GM12865 (cell line): Measurements from ENCODE around the gene KATNIP.

ENCODE experiments used
- DNase-seq: peaks from one replicate; pipeline ENCODE4 v3.0.0; 2010; ENCODE audit warnings: low read depth
- H3K4me3 ChIP-seq: 2 replicates; pipeline ENCODE4 v1.5.1; 2011; ENCODE audit warnings: mild to moderate bottlenecking, low read depth, low read length, control low read depth
- TF ChIP-seq, protein P1 (sequence below): IDR thresholded peaks from 2 replicates; pipeline ENCODE4 v1.5.1; 2011; ENCODE audit warnings: low read length, control low read depth, low read depth, inconsistent platforms; ENCODE audit not compliant: insufficient read depth; ENCODE audit errors: missing control alignments

The KATNIP gene

DNA sequence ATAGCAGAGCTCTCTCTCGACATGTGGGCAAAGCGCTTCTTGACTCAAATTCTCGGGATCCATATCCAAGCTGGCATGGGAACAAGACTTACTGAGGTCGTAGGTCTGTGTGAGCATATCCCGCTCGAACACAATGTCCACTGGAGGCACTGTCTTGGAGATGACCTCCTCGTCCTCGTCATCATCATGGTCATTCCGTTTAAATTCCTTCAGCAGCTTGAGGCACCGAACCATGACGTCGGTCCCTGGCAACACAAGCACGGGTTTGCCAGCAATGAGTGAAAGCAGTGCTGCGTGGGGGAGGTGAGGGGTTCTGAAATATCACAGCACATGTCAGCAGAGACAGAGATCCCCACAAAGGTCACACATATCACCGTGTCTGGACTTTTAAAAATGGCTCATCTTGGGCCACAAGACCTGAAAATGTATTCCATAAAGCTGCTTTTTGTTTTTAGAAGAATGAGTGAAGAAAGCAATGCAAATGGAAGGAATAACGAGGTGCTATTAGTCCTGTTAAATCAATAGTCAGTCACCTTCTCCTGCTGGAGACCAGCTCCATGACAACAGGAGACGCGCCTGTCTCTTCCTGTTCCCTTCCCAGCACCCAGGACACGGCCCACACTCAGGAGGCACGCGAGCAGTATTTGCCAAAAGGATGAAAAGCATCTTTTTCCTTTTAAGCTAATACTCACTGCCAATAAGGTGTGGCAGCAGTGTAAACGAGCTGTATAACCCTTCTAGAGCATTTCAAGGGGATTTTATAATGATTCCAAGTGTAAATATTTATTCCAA is 38.1 kb upstream of the KATNIP start:
- no peak for DNase-seq
- TF ChIP-seq, protein P1, sequence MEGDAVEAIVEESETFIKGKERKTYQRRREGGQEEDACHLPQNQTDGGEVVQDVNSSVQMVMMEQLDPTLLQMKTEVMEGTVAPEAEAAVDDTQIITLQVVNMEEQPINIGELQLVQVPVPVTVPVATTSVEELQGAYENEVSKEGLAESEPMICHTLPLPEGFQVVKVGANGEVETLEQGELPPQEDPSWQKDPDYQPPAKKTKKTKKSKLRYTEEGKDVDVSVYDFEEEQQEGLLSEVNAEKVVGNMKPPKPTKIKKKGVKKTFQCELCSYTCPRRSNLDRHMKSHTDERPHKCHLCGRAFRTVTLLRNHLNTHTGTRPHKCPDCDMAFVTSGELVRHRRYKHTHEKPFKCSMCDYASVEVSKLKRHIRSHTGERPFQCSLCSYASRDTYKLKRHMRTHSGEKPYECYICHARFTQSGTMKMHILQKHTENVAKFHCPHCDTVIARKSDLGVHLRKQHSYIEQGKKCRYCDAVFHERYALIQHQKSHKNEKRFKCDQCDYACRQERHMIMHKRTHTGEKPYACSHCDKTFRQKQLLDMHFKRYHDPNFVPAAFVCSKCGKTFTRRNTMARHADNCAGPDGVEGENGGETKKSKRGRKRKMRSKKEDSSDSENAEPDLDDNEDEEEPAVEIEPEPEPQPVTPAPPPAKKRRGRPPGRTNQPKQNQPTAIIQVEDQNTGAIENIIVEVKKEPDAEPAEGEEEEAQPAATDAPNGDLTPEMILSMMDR, result no peak
- no peak overlapping the region for H3K4me3 ChIP-seq

DNA sequence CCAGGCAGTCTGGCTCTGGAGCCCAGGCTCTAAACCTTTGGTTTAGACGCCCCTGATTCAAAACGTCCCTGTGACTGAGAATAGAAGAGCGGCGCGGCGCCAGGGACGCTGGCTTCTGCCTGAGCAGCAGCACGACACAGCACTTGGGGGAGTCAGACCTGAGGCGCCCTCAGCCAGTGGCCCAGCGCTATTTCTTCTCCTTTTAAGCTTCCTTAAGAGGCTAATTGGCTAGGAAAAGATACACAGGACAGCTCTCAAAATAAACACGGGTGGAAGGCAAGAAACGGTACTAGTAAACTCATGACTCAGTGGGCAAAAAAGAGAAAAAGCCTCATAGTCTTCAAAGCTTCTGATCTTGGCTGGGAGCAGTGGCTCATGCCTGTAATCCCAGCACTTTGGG is 35.1 kb upstream of the KATNIP start:
- no peak for DNase-seq
- H3K4me3 ChIP-seq, result no peak overlapping the region
- TF ChIP-seq, protein P1, result no peak

DNA sequence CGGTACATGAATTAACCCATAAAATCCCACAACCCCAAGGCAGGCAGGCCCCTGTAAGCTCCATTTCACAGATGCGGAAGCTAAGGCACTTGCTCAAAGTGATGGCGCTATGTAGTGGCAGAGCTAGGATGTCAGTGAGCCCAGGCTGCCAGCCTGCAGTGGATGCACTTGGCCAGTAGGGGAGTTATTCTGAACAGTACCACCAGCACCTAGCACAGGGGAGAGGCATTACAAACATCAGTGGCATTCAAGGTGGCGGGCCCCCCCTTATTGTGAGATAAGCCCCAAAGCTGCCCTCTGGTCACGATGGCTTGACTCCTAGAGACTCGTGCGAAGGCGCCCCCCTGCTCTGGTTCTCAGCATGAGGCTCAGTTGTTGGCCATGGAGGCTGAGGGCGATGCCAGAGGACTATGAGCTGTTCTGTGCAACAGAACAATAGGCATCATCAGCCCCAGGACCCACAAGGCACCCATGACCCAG is 34.0 kb upstream of the KATNIP start:
- TF ChIP-seq, protein P1, result peak; percentile 78
- no peak overlapping the region for H3K4me3 ChIP-seq
- DNase-seq, result peak; percentile 57

DNA sequence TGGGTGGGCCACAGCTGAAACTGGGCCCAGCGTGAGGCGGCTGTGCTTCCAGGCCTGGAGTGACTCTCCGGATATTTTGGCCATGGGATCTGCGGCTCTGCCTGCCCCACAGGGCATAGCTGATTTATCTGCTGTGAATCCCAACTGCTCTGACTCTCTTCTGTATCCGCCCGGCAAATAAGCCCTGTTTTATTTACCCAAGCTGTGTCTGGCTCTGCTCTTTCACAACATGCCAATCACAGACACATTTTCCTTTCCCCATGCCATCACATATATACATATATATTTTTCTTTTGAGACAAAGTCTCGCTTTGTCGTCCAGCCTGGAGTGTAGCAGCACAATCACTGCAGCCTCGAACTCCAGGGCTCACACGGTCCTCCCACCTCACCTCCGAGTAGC is 33.6 kb upstream of the KATNIP start:
- DNase-seq, result no peak
- no peak overlapping the region for H3K4me3 ChIP-seq
- TF ChIP-seq, protein P1, result no peak

DNA sequence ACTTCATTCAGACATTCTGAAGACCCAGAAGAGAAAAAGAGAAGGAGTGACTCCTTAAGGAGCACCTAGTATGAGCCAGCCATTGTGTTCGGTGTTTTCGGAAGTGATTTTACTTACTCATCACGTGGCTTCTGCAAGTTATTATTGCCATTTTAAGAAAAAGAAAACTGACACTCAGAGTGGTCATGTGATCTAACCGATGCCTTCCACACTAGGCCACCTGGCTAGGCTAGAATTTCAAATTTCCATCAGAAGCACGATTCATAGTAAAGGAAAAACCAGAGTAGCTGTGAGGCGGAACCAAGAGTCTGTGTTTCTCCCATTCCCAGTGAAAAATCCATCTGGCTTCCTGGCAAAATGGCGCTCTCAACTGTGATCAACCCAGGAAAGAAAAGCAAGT is 32.3 kb upstream of the KATNIP start:
- TF ChIP-seq, protein P1, result no peak
- H3K4me3 ChIP-seq, result no peak overlapping the region
- DNase-seq, result no peak

DNA sequence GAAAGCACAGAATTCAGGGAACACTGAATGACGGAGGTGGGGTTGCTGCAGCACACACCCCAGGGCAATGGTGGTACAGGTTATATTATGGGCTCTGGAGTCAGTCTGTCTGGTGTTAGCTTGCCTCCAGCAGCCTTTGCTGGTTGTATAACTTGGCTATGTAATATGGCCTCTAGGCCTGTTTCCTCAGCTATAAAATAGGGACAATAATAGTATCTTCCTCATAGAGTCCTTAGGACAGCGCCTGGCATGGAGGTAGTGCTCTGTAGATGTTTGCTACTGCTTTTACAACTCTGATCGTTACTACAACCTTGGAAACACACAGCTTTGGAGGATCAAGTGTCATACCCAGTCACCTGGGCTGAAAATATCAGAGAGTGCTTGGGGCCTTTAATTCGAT is 31.7 kb upstream of the KATNIP start:
- TF ChIP-seq, protein P1, result no peak
- no peak for DNase-seq
- no peak overlapping the region for H3K4me3 ChIP-seq

DNA sequence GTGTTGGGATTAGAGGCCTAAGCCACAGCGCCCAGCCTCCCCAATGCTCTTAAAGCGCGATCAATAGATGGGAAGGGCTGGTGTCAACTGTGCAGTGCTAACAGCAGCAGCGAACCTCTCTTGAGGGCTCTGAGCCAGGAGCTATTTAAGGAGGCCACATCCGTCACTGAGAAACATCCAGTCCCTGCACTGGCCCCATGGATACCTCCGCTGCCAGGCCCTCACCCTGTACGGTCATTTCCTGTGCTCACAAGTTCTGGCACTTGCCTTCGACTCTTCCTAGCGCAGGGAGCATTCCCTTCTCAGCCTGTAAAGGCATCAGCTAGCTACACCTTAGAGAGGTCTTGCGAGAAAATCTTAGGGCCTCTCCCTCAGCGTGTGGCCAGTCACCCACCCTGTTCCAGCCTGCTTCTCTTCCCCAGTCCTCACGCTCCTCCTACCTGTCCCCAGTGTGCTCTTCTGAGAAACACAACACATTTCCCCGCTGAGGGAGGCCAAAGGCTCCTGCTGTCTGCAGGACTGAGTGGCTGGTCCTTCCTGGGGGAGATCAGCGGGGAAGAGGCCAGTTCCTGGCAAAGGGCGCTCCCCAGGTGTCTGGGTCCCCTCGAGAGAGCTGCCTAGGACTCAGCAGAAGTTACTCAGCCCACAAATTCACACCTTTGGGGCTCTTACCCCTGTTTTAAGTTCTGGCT is 28.8 kb upstream of the KATNIP start:
- TF ChIP-seq, protein P1, result no peak
- no peak overlapping the region for H3K4me3 ChIP-seq

More for the DNA sequence above, 28.8 kb upstream of the KATNIP start:
- DNase-seq, result no peak
